ENCODE results near the gene ISG20L2.

- TF ChIP-seq CTCF (IDR thresholded peaks at IDR 0.05; ENCODE audit: poor library complexity) = no peak
- no peak for TF ChIP-seq EZH2 (IDR thresholded peaks at IDR 0.05; ENCODE audit: borderline replicate concordance)
- no peak for TF ChIP-seq EZH2phosphoT487 (IDR thresholded peaks at IDR 0.05; ENCODE audit: low read depth, severe bottlenecking, unreplicated experiment)
Observed at GRCh38 chr1:156673387-156674121, 55.0 kb downstream of the ISG20L2 start.

Measured in hepatocyte (in vitro differentiated cells).